RWPE2 (cell line): ENCODE data around the gene SYT2.
"Not testable (repeated sequence)": the region's sequence is repeated elsewhere in the genome, so short reads cannot be mapped to it uniquely, and the experiment has no call there.

Experiments used
- ATAC-seq: fragments of 200-7000 bp; cut with Tn5 transposase; 3 replicates; pipeline ENCODE4 v1.9.1; 2021; ENCODE audit warnings: low read depth
- DNase-seq: peaks from one replicate; pipeline ENCODE4 v3.0.0-alpha.2; 2020; ENCODE audit warnings: low spot score
- H3K27ac ChIP-seq: fragments of 450-650 bp; 2 replicates; pipeline ENCODE4 v1.5.1; 2017; ENCODE audit warnings: mild to moderate bottlenecking; ENCODE audit not compliant: poor library complexity, severe bottlenecking
- H3K27me3 ChIP-seq: fragments of 250-450 bp; sonication (Bioruptor Pico); 2 replicates; pipeline ENCODE4 v1.5.1; 2021; ENCODE audit warnings: mild to moderate bottlenecking, moderate library complexity; ENCODE audit not compliant: insufficient read depth, poor library complexity, severe bottlenecking
- H3K36me3 ChIP-seq: fragments of 250-450 bp; sonication (Bioruptor Pico); 2 replicates; pipeline ENCODE4 v1.5.1; 2020; ENCODE audit warnings: low read depth, mild to moderate bottlenecking, moderate library complexity
- H3K4me1 ChIP-seq: fragments of 250-450 bp; sonication (Bioruptor Pico); 2 replicates; pipeline ENCODE4 v1.5.1; 2021; ENCODE audit warnings: mild to moderate bottlenecking, moderate library complexity; ENCODE audit not compliant: insufficient read depth, poor library complexity, severe bottlenecking
- H3K4me3 ChIP-seq: fragments of 250-450 bp; sonication (Bioruptor Pico); 2 replicates; pipeline ENCODE4 v1.5.1; 2021; ENCODE audit warnings: mild to moderate bottlenecking, moderate library complexity; ENCODE audit not compliant: severe bottlenecking
- H3K9me3 ChIP-seq: fragments of 250-450 bp; sonication (Bioruptor Pico); 2 replicates; pipeline ENCODE4 v1.5.1; 2021; ENCODE audit warnings: mild to moderate bottlenecking, moderate library complexity; ENCODE audit not compliant: severe bottlenecking
- TF ChIP-seq, protein P1 (sequence below): fragments of 450-650 bp; IDR thresholded peaks from one replicate; pipeline ENCODE4 v1.5.1; 2017; ENCODE audit warnings: mild to moderate bottlenecking, moderate library complexity; ENCODE audit not compliant: poor library complexity, severe bottlenecking

The SYT2 gene

DNA sequence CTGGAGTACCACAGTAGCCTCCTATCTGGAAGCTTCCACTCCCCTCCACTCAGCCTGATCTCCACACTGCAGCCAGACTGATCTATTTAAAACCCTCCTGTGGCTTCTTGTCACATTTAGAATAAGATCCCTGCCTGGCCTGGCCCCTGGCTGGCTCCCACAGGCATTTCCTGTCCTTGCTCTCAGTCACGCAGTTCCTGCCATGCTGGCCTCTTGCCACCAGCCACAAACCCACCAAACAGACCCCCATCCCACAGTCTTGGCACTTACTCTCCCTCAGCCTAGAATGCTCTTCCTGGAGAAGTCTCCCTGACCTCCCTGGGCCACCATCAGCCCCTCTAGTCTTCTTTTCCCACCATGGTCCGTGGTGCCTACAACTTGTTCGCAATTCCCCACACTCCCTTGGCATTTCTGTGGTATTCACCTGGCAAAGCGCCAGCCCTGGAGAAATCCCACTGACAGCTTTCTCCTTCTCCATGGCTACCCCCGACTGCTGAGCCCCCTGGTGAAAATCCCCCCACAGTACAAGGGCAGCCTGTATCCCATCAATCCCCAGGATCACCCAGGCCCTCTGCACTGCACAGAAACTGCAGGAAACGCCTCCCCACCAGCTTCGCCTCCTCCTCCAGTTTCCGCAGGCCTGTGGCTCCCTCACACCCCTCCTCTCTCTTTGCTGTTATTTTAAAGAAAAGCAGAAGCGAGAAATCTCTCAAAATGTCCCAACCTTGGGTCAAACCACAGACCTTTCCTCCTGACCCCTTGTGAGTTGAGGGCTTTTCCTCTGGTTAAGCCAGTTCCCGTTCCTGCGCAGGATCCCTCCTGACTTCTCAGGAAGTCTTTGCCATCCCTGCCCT is 94.5 kb downstream of the SYT2 start:
- H3K4me3 ChIP-seq: no peak overlapping the region
- ATAC-seq: no peak
- H3K27ac ChIP-seq: no peak overlapping the region
- H3K27me3 ChIP-seq: no peaks in the 10 kb centered on the region
- no peaks in the 10 kb centered on the region for H3K36me3 ChIP-seq
- peaks cover 5% of the 10 kb centered on the region for H3K4me1 ChIP-seq
- peak; percentile 17 for DNase-seq
- H3K9me3 ChIP-seq: no peaks in the 10 kb centered on the region
- TF ChIP-seq, protein P1, sequence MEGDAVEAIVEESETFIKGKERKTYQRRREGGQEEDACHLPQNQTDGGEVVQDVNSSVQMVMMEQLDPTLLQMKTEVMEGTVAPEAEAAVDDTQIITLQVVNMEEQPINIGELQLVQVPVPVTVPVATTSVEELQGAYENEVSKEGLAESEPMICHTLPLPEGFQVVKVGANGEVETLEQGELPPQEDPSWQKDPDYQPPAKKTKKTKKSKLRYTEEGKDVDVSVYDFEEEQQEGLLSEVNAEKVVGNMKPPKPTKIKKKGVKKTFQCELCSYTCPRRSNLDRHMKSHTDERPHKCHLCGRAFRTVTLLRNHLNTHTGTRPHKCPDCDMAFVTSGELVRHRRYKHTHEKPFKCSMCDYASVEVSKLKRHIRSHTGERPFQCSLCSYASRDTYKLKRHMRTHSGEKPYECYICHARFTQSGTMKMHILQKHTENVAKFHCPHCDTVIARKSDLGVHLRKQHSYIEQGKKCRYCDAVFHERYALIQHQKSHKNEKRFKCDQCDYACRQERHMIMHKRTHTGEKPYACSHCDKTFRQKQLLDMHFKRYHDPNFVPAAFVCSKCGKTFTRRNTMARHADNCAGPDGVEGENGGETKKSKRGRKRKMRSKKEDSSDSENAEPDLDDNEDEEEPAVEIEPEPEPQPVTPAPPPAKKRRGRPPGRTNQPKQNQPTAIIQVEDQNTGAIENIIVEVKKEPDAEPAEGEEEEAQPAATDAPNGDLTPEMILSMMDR: no peak

DNA sequence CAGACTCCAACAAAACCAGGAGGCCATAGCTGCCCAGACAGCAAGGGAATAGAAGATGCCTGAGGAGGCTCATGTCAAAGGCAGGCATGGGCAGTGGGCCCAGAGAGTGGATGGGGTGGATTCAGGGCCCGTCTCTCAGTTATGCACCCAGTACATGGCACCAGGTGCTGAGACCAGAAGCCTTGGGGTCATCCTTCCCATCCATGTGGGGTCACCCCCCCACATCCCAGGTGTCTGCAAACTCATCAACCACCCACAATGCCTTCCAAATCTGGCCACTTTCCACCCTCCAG is 95.1 kb downstream of the SYT2 start:
- ATAC-seq, H3K4me1 ChIP-seq, H3K27ac ChIP-seq, H3K36me3 ChIP-seq, DNase-seq, H3K9me3 ChIP-seq, H3K27me3 ChIP-seq, H3K4me3 ChIP-seq: not testable (repeated sequence)

DNA sequence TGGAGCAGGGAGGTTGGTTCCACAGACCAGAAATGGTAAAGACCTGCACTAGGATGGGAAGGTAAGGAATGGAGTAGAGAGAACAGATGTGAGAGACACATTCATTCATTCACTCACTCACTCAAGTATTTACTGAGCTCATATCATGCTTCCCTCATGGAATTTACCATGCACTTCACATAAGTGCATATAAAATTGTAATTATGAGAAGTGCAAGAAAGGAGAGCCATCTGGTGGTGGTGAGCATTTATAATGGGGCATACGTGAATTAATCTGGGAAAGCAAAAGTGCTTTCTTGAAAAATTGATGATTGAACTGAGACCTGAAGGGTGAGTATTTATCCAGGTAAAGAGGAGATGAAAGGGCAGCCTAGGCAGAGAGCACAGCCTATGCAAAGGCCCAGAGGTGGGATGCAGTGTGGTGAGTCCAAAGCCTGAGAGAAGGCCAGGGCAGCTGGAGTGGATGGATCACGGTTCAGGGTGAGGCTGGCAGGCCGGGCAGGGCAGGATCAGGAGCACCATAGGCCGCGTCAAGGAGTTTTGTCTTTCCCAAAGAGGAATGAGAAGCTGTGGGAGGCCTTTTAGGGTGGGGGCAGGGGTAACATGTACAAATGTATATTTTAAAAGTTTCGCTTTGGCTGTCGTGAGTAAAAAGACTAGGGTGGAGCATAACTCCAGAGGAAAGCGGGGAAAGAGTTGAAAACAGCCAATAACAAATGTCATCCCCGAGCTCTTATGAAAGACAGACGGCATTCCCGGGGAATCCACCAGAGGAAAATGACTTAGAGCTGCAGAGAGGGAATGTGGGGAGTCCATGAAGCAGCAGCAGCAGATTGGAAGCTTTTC is 95.7 kb downstream of the SYT2 start:
- ATAC-seq, H3K9me3 ChIP-seq, DNase-seq, H3K36me3 ChIP-seq, H3K27me3 ChIP-seq, H3K27ac ChIP-seq, H3K4me1 ChIP-seq, H3K4me3 ChIP-seq: not testable (repeated sequence)
- TF ChIP-seq, protein P1: peak; percentile 51

DNA sequence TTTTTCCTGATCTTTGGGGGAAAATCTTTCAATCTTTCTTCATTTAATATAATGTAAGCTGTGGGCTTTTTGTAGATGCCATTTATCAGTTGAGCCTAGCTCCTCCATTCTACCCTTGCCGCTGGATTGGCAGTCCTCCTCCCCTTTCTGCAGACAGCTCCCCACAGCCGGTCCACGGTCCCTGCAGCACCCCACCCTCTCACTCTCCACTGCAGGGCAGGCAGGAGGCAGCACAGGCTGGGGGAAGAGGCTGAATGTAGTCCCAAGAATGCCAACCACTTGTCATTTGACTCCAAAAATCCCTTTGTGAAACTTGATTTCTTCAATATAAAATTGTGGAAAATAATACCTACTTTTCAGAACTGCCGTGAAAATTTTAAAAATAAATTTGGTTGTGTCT is 96.7 kb downstream of the SYT2 start:
- Histone ChIP-seq H3K36me3 (no peaks in the 10 kb centered on the region), H3K4me1 (peaks cover 5% of the 10 kb centered on the region), H3K9me3 (no peaks in the 10 kb centered on the region), H3K4me3 (no peak overlapping the region), H3K27me3 (no peaks in the 10 kb centered on the region), H3K27ac (no peak overlapping the region)
- TF ChIP-seq, protein P1: no peak
- DNase-seq: no peak
- no peak for ATAC-seq

DNA sequence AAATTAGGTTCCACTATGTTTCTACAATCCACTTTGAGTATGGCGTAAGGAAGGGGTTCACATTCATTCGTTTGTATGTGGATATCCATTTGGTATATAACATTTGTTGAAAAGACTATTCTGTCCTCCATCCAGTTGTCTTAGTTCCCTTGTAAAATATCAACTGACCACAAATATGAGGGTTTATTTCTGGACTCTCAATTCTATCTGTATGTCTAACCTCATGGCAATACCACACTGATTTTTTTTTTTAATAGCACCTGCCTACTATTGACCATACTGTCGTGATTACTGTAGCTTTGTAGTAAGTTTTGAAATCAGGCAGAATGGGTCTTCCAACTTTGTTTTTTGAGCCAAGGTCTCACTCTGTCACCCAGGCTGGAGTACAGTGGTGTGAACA is 98.2 kb downstream of the SYT2 start:
- H3K9me3 ChIP-seq, DNase-seq, H3K27ac ChIP-seq, H3K4me3 ChIP-seq, H3K36me3 ChIP-seq, ATAC-seq, H3K27me3 ChIP-seq, H3K4me1 ChIP-seq: not testable (repeated sequence)

DNA sequence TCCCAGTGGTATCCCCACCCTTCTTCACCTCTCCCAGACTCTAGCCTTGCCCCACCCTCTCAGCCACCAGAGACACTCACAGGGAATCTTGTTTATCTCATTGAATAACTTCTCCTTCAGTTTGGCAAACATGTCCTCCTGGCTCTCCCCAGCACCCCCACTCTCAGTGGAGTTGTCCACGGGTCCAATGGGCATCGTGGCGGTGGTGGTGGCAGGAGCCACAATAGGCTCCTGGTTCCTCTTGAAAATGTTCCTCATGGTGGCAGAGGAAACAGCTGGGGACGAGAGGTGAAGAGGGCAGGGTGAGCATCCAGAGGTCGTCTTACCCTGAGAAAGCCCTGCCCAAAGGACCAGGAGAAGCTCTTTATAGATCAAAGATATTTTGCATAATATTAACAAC is 104.7 kb downstream of the SYT2 start:
- DNase-seq: no peak
- Histone ChIP-seq H3K36me3 (no peaks in the 10 kb centered on the region), H3K4me3 (no peak overlapping the region), H3K9me3 (no peaks in the 10 kb centered on the region), H3K27ac (no peak overlapping the region), H3K4me1 (no peaks in the 10 kb centered on the region), H3K27me3 (no peaks in the 10 kb centered on the region)
- no peak for ATAC-seq
- TF ChIP-seq, protein P1: no peak
